GM21529 (cell line): ENCODE measurements around the gene ANKRD28.
A peak's percentile ranks its signal among the peaks of the same experiment; 100 is the strongest.

Source experiments
- ATAC-seq: cut with Tn5 transposase; IDR thresholded peaks from one replicate; pipeline ENCODE4 v1.9.1; 2021; ENCODE audit not compliant: unreplicated experiment

ANKRD28 gene

DNA sequence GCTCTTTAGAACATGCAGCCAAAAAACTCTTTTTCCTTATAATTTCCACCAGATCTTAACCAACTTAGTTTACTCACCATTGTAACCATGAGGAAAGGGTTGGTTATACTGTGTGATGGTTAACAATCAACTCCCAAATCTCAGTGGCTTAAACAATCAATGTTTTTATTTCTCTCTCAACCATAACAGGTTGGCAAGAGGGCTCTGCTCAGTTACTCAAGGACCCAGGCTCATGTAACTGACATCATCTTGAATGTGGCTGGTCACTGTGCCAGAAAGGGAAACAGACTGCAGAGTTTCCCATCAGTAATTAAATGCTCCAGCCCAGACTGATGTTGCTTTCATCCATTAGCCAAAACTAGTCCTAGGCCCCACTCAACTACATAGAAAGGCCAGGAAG is 69.0 kb downstream of the ANKRD28 start:
- ATAC-seq: no peak

DNA sequence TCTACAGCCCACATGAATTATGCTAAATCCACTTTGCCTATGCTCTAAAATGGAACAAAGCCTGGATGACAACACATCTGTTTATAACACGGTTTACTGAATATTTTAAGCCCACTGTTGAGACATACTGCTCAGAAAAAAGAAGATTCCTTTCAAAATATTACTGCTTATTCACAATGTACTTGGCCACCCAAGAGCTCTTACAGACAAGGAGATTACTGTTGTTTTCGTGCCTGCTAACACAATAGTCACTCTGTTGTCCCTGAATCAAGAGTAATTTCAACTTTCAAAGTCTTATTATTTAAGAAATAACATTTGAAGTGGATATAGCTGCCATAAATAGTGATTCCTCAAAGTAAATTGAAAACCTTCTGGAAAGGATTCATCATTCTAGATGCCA is 70.9 kb downstream of the ANKRD28 start:
- ATAC-seq: no peak

DNA sequence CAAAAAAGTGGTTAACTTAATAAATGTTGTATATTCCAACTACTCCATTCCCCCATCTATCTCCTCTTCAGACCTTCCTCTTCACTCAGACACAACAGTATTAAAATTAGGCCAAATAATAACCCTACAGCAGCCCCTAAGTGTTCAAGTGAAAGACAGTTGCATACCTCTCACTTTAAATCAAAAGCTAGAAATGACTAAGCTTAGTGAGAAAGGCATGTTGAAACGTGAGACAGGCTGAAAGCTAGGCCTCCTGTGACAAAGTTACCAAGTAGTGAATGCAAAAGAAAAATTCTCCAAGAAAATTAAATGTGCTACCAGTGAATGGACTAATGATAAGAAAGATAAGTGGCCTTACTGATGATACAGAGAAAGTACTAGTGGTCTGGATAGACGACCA is 71.7 kb downstream of the ANKRD28 start:
- ATAC-seq: peak; percentile 93

DNA sequence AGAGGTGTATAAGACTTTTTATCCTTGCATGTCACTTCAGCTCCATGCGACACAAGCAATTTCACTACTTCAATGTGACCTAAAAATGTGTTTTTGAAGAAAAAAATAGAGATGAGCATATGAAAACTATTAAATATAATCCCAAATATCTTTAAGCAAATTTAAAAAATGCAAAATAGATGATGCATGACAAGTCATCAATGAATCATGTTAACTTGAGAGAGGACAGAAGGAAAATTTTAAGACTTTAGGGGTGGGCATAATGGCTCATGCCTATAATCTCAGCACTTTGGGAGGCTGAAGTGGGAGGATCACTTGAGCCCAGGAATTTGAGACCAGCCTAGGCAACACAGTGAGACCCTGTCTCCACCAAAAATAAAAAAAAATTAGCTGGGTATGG is 73.3 kb downstream of the ANKRD28 start:
- ATAC-seq: no peak

DNA sequence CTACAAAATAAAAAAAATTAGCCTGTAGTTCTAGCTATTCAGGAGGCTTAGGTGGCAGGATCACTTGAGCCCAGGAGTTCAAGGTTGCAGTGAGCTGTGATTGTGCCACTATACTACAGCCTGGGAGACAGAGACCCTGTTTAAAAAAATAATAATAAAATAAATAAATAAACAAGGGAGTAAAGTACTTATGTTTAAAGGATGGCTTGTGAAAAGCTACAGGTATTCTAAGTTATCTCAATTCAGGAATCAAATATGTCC is 74.2 kb downstream of the ANKRD28 start:
- ATAC-seq: no peak

DNA sequence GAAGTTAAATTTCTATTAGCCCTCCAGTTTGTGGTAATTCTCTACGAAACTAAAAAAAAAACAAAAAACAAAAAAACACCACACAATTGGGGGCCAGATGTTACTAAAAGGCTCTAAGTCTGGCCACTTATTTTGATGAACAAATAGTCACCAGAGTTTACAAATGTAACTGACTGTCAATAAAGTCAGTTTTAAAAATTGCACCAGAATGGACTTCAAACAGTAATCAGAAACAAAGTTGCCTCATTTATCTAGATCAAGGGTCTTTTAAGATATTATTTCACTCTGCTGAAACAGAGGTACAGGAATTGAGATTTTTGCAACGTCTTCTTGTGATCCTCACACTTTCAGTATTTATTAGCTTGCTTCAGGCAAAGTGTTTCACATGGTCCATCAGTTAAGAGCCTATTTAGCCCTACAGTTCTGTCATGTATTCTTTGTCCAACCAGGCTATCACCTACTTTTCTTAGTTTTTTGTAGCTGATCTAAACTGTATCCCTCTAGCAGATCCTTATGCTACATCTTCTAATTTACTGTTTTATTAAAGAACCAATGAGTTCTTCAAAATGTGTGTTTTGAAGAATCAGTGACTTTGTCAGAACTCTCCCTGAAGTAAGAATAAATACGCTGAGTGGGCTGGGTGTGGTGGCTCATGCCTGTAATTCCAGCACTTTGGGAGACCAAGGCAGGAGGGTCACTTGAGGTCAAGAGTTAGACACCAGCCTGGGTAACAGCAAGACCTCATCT is 74.7 kb downstream of the ANKRD28 start:
- ATAC-seq: no peak

DNA sequence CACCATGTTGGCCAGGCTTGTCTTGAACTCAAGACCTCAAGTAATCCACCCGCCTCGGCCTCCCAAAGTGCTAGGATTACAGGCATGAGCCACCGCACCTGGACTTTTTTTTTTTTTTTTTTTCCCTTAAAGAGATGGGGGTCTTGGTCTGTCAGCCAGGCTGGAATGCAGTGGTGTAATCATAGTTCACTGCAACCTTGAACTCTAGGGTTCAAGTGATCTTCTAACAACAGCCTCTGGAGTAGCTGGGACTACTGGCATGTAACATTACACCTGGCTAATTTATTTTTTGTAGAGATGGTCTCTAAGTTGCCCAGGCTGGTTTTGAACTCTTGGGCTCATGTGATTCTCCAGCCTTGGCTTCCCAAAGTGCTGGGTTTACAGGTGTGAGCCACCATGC is 81.6 kb downstream of the ANKRD28 start:
- ATAC-seq: no peak

DNA sequence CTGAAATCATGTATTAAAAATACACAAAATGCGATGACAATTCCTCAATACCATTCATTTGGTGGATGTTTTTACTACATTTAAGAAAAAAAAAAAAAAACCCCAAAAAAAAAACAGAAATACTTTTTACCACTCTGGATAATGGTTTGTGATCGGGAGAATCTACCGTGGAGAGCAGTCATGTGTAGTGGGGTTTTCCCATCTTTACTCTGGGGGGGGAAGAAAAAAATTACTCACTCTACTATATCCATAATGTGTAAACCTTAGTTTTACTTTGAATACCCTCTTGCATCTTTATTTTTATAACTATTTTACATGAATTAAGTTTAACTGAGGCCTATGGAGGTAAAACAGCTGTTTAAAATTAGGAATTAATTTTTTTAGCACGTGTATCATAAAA is 83.3 kb downstream of the ANKRD28 start:
- ATAC-seq: no peak

DNA sequence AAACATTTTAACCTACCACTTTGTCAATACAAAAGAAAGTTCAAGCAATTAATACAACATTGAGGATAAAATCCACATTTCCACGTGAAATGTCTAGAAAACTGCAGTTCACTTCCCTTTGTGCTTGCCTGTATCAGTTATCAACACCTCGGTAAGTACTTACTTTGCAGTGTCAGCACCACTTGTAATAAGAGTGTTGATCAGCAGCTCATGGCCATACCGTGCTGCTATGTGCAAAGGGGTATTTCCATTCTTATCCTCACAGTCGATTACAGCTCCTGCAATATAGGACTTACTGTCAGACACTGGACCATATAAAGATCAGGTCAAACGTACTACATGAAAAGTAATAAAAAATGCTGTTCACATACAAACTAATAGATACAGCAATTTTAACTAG is 84.4 kb downstream of the ANKRD28 start:
- no peak for ATAC-seq

DNA sequence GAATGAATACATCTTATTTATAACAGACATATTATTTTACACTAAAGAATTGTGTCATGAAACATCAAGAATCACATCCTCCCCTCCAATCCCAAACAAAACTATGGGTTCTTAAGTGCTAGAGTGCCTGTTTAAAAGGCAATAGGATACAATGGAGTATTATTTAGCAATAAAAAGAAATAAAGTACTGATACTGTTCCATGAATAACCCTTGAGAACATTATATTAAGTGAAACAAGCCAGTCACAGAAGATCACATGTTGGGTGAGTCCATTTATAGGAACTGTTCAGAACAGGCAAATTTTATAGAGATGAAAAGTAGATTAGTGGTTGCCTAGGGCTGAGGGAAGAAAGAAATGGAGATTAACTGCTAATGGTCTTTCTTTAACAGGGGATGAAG is 86.5 kb downstream of the ANKRD28 start:
- no peak for ATAC-seq

DNA sequence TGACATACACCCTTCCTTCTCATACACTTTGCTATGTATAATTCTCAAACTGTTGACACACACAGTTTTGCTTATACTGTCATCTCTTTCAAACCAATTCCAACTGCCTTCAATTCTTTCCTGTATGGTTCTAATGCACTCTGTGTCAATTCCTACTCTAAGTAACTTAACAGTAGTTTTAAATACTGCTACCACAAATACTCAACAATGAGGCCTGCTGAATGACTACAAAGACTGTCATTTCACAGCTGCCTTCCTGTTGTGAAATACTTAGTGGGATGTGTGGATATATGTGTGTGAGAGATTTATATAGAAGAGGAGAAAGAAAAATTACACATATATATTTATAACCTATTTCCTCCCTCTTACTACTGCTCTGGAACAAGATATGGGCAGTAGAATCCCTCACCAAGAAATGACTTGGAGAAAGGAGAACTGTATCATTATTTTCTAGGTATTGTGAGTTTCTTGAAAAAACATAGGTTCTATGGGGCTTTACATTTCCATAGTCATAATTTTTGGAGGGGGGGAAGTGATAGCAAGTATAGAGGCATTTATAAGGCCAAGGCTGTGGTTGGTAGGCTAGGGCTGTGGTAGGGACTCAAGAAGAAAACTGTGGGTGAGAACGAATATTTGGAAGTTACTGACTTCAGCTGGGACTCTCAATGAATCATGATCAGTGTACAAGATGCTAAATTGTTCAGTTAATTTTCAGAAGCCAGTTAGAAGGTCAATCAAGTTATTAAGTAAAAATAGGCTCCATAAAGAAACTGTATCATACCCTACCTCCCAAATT is 88.7 kb downstream of the ANKRD28 start:
- ATAC-seq: no peak

DNA sequence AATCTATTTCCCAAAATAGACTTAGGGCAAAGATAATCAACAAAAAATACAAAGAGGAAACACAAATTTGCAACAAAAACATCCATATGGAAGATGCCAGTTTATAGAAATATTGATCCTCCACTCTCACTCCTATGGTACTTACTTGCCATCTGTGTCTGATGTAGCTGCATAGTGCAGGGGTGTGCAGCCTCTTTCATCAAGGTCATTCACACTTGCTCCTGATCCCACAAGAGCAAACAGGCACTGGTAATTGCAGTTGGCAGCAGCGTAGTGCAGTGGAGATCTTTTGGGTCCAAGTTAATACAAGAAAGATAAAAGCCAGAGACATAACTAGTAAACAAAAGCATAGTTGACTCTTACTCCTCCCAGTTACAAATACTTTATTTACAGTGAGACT is 90.0 kb downstream of the ANKRD28 start:
- no peak for ATAC-seq

DNA sequence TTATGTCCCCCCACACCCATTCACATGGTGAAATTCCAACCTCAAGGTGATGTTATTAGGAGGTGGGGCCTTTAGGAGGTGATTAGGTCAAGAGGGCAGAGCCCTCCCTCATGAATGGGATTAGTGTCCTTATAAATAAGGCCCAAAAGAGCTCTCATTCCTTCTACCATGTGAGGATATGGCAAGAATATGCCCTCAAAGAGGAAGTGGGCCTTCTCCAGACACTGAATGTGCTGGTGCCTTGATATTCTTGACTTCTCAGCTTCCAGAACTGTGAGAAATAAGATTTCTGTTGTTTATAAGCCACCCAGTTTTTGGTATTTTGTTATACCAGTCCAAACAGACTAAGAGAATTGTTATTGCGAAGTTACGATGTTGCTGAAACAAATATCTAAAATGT is 94.4 kb downstream of the ANKRD28 start:
- ATAC-seq: no peak

DNA sequence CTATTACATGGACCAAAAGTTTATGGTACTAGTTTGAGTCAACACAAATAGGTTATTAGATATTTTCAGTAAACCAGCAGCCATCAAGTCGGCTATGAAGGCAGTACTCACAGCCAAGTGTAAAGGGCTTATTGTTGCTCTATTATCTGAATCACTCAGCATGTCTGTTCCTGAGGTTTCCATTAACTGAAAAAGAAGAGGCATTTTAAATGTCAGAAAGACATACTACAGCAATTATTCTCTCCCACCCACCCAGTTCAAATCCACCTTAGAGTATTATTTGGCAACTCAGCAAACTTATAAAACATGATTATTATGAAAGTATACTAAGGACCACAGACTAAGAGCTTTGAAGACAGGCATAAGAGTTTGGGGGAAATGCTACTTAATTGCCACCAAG is 103.2 kb downstream of the ANKRD28 start:
- ATAC-seq: no peak

DNA sequence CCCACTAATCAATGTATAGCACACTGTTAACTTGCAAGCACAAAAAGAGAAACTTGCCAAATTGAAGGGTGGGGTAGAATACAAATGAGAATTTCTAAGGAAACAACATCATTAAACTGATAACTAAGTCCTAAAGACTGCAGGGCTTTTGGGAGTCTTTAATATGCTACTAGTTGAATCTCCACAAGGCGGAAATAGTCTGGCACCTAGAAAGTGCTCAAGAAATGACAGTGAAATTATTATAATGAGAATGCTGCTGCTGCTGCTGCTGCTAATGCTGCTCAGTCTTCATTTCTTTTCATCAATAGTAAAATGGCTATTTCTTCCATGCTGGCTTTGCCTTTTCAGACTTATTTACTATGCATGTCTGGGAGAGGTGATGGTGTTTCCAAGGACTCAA is 104.4 kb downstream of the ANKRD28 start:
- no peak for ATAC-seq

DNA sequence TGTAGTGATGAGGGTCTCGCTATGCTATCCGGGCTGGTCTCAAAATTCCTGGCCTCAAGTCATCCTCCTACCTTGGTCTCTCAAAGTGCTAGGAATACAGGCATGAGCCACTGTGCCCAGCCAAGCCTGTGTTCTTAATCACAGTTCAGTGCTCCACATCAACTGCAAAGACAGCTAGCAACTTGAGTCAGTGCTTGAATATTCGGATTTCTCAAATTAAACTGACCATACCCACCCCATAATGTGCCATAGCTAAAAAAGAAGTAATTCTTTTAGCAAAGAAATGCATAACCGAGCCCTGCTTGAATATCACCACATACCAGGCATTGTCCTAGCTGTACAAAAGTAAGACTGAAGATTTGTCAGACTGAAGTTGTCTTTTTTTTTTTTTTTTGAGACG is 107.0 kb downstream of the ANKRD28 start:
- no peak for ATAC-seq

DNA sequence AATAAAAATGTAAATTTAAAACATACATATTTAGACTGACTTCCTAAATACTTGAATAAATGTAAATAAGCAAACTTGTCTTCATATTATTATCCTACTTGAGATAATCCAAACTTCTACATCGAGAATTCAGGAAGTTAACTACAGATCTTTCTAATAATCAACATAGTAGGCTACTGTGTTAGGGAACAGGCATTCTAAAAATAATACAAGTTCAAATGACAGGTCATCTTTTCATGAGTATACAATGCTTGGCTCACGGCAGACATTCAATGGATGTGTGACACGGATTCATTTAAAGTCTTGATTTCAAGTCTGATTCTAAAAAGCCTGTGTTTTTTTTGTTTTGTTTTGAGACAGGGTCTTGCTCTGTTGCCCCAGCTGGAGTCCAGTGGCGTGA is 107.5 kb downstream of the ANKRD28 start:
- ATAC-seq: no peak

DNA sequence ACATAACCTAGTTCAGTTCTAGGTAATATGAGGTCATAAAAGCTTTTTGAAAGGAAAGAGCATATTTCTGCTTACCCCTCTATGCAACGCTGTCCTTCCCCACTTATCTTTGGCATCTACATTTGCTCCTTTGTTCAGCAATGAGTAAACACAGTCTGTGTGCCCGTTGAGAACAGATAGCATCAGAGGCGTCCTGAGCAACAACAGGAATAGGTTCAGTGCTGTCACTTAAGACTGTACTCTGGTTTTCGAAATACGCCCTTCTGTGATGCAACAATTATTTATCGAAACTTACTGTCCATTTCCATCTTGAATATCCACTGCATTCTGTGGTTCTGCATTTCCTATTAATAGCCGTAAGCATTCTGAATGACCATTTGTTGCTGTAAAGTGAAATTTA is 111.9 kb downstream of the ANKRD28 start:
- ATAC-seq: no peak

DNA sequence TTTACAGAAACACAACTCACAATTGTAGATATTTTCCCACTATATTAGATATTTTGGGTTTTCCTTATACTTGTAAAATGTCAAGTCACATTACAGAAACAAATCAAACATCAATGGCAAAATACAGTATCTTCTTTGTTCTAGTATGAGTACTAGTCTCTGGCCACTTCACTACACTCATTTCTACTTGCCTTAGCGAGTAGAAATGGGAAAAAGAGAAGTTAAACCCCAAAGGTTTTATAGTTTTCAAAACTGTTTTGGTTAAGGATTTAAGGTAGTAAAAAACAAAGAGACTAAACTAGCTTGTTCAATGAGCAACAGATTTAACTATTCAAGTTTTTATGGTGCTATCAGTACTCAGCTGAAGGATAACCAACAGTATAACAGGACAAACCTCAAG is 114.5 kb downstream of the ANKRD28 start:
- ATAC-seq: no peak

DNA sequence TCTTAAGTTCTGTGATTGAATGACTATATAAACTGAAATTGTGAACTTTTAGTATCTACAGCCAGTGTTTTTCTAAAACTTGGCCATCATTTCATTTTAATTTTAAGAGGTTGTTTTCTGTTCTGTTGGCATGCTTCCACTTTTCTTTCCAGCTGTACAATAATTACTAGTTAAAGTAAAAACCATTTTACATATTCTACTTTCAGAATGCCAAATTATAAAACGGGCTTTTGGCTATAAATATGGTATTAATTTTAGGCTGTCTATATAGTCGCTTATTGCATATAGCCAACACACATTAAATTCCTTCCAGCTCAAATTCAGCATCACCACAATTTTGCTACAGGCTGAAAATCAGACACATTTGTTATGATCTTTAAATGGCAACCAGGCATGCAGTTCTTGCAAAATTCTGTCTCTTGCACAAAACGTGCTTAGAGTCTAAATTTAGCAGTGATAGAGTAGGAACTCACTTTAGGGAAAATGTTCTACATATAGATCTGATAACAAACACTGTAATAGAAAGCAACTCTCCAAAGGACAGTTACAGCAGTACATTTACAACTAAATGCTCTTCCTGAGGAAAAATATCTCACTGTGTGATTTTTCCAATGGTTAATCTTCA is 115.1 kb downstream of the ANKRD28 start:
- ATAC-seq: no peak

DNA sequence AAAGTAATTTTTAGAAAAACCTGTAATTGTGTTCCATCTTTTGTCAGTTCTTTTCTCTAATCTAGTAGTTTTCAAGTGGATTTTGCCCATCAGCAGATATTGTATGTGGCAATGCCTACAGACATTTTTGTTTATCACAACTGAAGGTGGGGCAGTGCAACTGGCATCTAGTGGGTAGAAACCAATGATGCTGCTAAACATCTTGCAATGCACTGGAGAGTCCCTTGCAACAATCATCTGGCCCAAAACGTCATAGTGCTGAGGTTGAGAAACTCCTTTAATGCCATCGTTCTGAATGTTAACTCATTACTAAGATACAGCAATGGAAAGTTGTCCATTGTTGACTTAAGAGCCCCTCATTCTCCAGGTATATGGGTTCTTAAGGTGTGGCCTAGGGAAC is 116.1 kb downstream of the ANKRD28 start:
- ATAC-seq: no peak

DNA sequence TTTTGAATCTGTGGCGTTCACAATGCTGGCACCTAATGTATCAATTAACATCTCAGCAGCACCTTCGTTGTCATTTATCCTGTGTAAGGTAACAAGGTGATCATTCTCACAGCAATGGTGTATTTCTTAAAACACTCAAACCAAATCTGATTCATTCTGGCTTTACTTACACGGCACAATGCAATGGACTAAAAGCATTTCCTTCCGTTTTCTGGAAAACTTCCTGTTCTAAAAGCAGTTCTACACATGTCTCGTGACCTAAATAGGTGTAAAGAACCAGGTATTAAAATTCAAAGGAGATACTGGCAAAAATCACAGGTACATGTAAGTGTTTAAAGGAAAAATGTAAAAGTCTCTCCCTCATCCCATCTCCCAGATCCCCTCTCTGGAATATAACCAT is 118.5 kb downstream of the ANKRD28 start:
- ATAC-seq: no peak

DNA sequence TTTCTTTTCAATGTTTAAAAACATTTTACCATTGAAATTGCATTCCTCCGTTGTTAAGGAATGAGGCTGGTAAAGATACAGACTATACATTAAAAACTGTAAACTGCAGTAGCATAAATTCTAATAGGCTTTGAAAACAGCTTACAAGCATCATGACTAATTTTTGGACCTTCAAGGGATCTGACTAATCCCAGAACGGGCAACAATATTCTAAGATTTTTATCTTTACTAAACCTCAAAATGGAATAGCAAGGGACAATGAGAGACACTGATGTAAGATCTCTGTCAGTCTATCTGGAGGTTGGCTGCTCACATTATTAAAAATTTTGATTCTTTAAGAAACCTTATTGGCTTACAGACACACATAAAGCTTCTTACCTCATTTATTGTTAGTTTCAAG is 121.5 kb downstream of the ANKRD28 start:
- ATAC-seq: no peak
